Measurements from ENCODE around the gene C14orf180. TPM values are rescaled to one million over a fixed set of nuclear protein-coding genes. Genes with fewer than 3 reads are reported as not detected.

Gene C14orf180
- total RNA-seq, 1 experiment from 2014 or later = not detected

GRCh38 chr14:104593710-104594136, 14.2 kb downstream of the C14orf180 start:
- DNase-seq (ENCODE audit: low read depth) = no peak

- DNase-seq (ENCODE audit: low read depth) = no peak
Measured at GRCh38 chr14:104594310-104595046, 14.9 kb downstream of the C14orf180 start.

- DNase-seq (ENCODE audit: low read depth) = no peak
Measured at GRCh38 chr14:104595116-104595675, 15.6 kb downstream of the C14orf180 start.

- no peak for DNase-seq (ENCODE audit: low read depth)
Measured at GRCh38 chr14:104595911-104596450, 16.4 kb downstream of the C14orf180 start.

- DNase-seq (ENCODE audit: low read depth) = no peak
Measured at GRCh38 chr14:104596451-104596918, 16.9 kb downstream of the C14orf180 start.

- no peak for DNase-seq (ENCODE audit: low read depth)
Measured at GRCh38 chr14:104596927-104597351, 17.4 kb downstream of the C14orf180 start.

- no peak for DNase-seq (ENCODE audit: low read depth)
Measured at GRCh38 chr14:104597576-104597975, 18.0 kb downstream of the C14orf180 start.

GRCh38 chr14:104598039-104598909, 18.7 kb downstream of the C14orf180 start:
- DNase-seq (ENCODE audit: low read depth) = no peak

GRCh38 chr14:104598910-104599273, 19.3 kb downstream of the C14orf180 start:
- DNase-seq (ENCODE audit: low read depth) = no peak

- DNase-seq (ENCODE audit: low read depth) = no peak
Measured at GRCh38 chr14:104599446-104599845, 19.9 kb downstream of the C14orf180 start.

- DNase-seq (ENCODE audit: low read depth) = peak; percentile 14
Measured at GRCh38 chr14:104600141-104600643, 20.6 kb downstream of the C14orf180 start.

GRCh38 chr14:104600805-104601204, 21.2 kb downstream of the C14orf180 start:
- no peak for DNase-seq (ENCODE audit: low read depth)

- peak; percentile 9 for DNase-seq (ENCODE audit: low read depth)
Measured at GRCh38 chr14:104601786-104602185, 22.2 kb downstream of the C14orf180 start.

GRCh38 chr14:104602315-104602932, 22.9 kb downstream of the C14orf180 start:
- no peak for DNase-seq (ENCODE audit: low read depth)

GRCh38 chr14:104602933-104603325, 23.4 kb downstream of the C14orf180 start:
- no peak for DNase-seq (ENCODE audit: low read depth)

- no peak for DNase-seq (ENCODE audit: low read depth)
Measured at GRCh38 chr14:104603711-104604401, 24.3 kb downstream of the C14orf180 start.

- DNase-seq (ENCODE audit: low read depth) = peak; percentile 10
Measured at GRCh38 chr14:104604458-104605449, 25.2 kb downstream of the C14orf180 start, which contains the start of gene TMEM179. Gene TMEM179, minus strand, starts transcription at chr14:104604772. Its CDS starts 31 bp downstream, at chr14:104604741.

GRCh38 chr14:104609666-104610065, 30.1 kb downstream of the C14orf180 start:
- no peak for DNase-seq (ENCODE audit: low read depth)

- DNase-seq (ENCODE audit: low read depth) = no peak
Measured at GRCh38 chr14:104610749-104611310, 31.3 kb downstream of the C14orf180 start.
